ENCODE data around the gene INPP4B.

GRCh38 chr4:142549248-142549647 lies 296.9 kb downstream of the INPP4B start:
- TF ChIP-seq EZH2phosphoT487 (IDR thresholded peaks at IDR 0.05; ENCODE audit: insufficient read depth, low read depth) (no peak), EZH2 (IDR thresholded peaks at IDR 0.05; ENCODE audit: insufficient read depth, poor library complexity, severe bottlenecking) (no peak)

Data from GM23248 (cell line).